Epithelial cell of proximal tubule (primary cell): ENCODE results near the gene ALDOC. TPM values are rescaled to one million over a fixed set of nuclear protein-coding genes. Genes with fewer than 3 reads are reported as not detected.

Experiments
- DNase-seq: peaks from one replicate; pipeline ENCODE4 v3.0.0-alpha.2; 2011; ENCODE audit warnings: low read depth
- H3K4me3 ChIP-seq: 2 replicates; pipeline ENCODE4 v1.5.1; 2011; ENCODE audit warnings: low read depth, mild to moderate bottlenecking, low read length
- CTCF ChIP-seq: conservative IDR thresholded peaks from 2 replicates; pipeline ENCODE4 v1.5.1; 2012; ENCODE audit warnings: low read depth, mild to moderate bottlenecking, low read length
- total RNA-seq: library from RNA; depleted of rRNA; stranded (reverse); fragments of >200 nt; gene quantifications from 2 replicates; pipeline ENCODE4 v1.2.3, GENCODE V29; 2015

The ALDOC gene
- total RNA-seq, 1 donor from 2014 or later: 100.0 TPM

GRCh38 chr17:28598799-28599310 lies 22.2 kb upstream of the ALDOC start, which contains the start of gene SPAG5:
Gene SPAG5 (minus strand): TSS chr17:28599025. CDS start chr17:28598946, 79 bp downstream.
- H3K4me3 ChIP-seq: peak within 1 kb of the TSS; percentile 73
- no peak for DNase-seq
- no peak for TF ChIP-seq CTCF

GRCh38 chr17:28598389-28598788 lies 21.7 kb upstream of the ALDOC start:
- DNase-seq: no peak
- H3K4me3 ChIP-seq: peak overlapping the region; percentile 73
- no peak for TF ChIP-seq CTCF

GRCh38 chr17:28597606-28598383 lies 21.1 kb upstream of the ALDOC start:
- DNase-seq: no peak
- no peak for TF ChIP-seq CTCF
- H3K4me3 ChIP-seq: peak overlapping the region; percentile 73

- TF ChIP-seq CTCF: no peak
- DNase-seq: no peak
- no peak overlapping the region for H3K4me3 ChIP-seq
Observed at GRCh38 chr17:28592260-28592659, 15.6 kb upstream of the ALDOC start.

GRCh38 chr17:28585851-28586250 lies 9.2 kb upstream of the ALDOC start:
- DNase-seq: no peak
- H3K4me3 ChIP-seq: no peak overlapping the region
- TF ChIP-seq CTCF: no peak

- no peak for TF ChIP-seq CTCF
- H3K4me3 ChIP-seq: no peak overlapping the region
- DNase-seq: no peak
Observed at GRCh38 chr17:28584434-28584833, 7.7 kb upstream of the ALDOC start.

GRCh38 chr17:28582513-28582912 lies 5.8 kb upstream of the ALDOC start:
- no peak for DNase-seq
- H3K4me3 ChIP-seq: no peak overlapping the region
- no peak for TF ChIP-seq CTCF
